RPMI7951 (cell line): ENCODE results near the gene FSTL3. TPM values are rescaled to one million over a fixed set of nuclear protein-coding genes. Genes with fewer than 3 reads are reported as not detected.
"Not testable (repeated sequence)": the region's sequence is repeated elsewhere in the genome, so short reads cannot be mapped to it uniquely, and the experiment has no call there.

Source experiments
- DNase-seq: peaks from one replicate; pipeline ENCODE4 v3.0.0-alpha.2; 2012; ENCODE audit warnings: low read depth
- total RNA-seq: library from RNA; depleted of rRNA; stranded (reverse); fragments of >200 nt; shearing (Covaris generic); gene quantifications from 2 replicates; pipeline ENCODE4 v1.2.3, GENCODE V29; 2014

The FSTL3 gene
- total RNA-seq, 1 experiment from 2014 or later: 4.4 TPM

- no peak for DNase-seq
These were observed 33.9 kb downstream of the FSTL3 start for GRCh38 chr19:709965-710571.

GRCh38 chr19:710767-711166, 34.6 kb downstream of the FSTL3 start:
- DNase-seq: no peak

DNA sequence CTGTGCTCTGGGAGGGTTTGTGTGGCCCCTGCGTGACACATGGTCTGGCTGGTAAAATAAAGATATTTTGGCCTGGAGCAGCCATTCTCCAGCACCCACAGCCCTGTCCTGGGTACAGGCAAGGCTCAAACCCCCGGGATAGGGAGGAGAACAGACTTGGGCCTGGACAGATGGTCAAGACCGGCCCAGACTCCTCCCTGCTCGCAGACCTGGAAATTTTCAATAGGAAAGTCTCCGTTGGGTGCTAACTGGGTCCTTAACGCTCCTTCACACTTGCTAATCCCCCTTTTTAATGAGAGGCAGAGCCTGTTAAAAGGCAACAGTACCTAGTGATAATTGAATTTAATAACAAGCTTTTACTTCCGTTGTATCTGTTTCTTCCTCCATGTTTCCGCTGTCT, 35.1 kb downstream of the FSTL3 start:
- no peak for DNase-seq

DNA sequence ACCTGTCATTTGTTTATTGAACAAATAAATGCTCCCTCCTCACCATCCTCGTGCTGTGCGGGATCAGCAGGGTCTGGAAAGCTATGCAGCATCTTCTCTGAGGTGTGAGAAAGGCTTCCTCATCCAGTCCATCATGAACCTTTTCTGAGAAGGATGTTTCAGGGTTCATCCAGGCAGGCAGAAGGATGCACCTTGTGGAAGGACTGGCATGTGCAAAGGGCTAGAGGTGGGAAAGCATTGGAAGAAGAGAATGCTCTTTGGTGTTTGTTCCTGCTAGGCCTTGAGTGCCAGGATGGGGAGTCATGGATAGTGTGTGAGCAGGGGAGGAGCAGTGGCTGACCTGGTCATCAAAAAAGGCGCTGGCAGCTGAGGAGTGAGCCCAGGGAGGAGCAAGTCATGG, 39.2 kb downstream of the FSTL3 start:
- no peak for DNase-seq

DNA sequence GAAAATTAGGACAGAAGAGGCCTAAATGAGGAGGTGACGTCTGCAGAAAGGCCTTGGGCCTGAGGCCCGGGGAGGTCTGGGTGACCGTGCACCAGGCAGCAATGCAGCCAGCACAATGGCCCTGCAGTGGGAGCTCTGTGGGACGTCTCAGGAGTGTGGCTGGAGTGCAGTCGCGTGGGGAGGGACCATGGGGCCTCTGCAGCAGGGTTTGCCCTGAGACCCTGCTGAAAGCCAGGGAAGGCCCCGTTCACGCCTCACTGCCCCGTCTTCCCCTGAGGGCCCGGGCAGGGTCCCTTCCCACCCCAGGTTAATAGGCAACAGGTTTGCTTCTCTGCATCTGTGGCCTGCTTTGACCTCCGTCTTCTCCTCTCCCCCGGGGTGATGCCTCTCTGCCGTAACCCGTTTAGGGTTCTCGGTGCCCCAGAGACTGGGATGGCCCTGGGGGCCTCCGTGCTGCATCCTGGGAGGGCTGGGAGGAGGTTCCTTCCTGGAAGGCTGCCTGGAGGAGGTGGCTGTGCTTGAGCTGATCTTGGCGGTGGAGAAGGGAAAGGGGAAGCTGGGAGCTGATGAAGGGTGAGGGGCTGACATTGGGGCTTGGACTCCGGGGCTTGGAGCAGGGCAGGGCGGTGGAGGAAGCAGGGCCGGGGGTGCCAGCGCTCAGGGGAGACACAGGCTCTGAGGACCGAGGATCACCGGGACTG, 42.2 kb downstream of the FSTL3 start:
- no peak for DNase-seq

DNA sequence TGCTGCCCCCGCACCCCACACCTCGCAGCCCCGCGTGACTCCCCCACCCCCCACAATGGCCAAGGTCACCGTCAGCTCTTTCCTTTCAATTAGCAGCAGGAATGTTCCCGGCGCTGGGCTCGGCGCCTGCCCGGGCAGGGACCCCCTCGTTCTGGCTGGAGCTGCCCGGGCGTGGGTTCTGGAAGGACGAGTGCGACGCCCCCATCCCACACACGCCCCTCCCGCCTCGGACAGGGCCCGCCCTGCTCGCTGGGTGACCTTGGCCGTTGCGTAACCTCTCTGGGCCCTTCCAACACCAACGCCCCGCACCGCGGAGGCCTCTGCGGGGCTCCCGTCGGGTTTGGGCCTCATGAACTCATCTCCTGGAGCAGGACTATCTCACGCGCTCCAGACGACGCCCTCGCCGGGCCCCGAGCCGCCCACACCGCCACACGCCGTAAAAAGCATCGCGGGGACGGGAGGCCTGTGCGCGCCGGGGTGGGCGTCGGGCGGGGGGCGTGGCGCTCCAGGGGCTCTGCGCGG, 42.9 kb downstream of the FSTL3 start:
- no peak for DNase-seq

DNA sequence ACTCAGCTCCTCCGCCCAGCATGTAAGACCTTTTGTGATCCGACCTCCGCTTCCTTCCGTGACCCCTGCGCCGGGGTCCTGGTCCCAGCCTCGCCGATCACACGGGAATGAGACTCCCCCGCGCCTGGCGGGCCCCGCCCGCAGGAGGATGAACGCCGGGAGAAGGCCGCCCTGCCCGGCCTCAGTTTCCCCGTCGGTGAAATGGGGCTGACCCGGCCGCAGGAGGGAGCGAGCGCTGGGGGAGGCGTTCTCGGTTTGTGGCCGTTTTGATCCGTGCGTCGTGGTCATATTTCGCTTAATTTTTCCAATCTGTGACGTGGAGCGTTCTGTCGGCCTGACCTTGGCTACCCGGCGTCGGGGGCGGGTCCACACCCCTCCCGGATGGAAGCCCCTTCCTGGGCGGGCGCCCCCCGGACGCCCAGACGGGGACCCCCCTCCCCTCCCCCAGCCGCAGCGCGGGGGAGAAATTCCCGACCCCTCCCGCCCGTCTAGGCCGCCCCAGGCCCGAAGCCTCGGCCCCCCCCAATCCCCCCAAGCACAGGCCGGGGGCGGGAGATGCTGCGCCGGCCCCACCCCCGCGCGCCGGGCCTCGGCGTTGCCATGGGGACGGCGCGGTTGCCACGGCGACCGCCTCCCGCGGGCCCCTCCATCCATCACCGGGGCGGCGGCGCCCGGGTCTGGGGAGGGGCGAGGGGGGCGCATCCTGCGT, 43.6 kb downstream of the FSTL3 start:
- DNase-seq: no peak

DNA sequence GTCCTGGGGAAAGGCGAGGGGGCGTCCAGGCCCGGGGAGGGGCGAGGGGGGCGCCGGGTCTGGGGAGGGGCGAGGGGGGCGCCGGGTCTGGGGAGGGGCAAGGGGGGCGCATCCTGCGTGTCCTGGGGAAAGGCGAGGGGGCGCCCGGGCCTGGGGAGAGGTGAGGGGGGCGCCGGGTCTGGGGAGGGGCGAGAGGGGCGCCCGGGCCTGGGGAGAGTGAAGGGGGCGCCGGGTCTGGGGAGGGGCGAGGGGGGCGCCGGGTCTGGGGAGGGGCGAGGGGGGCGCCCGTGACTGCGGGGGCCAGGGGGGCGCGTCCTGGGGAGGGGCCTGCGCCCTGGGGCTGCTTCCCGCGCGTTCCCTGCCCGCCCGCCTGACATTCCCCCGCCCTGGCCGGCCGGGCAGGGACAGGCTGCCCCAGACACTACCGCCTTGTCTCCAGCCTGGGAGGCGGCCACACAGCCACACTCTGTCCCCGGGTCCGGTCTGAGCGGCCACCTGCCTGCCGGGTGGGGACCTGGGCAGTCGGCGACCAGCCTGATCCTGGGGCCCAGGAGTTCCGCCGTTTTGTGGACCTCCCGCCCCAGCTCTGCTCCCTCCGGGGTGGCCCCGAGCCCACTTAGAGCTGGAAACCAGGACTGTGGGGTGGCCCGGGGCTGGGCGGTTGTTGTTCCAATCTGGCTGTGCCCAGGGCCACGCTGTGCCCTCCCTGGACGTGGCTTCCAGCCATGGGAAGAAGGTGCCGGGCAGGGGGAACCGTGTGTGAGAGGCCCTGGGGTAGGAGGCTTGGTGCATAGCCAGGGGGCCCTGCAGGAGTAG, 44.4 kb downstream of the FSTL3 start:
- DNase-seq: no peak

GRCh38 chr19:722553-723101, 46.4 kb downstream of the FSTL3 start:
- no peak for DNase-seq

DNA sequence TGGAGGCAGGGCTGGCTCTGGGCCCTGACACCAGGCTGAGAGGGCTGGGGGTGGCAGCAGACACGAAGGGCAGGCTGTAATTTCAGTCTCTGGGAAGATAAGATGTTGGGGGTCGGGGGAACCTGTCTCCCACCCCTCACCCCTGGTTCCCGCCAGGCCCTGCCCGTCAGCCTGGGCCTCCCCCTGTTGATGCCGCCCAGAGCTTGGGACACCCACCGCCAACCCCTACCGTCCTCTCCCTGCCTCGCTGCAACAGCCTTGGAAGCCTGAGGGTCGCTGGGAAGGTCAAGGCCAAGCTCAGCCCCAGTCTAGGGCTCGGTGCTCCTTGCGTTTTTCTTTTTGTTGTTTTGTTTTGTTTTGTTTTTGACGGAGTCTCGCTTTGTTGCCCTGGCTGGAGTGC, 47.1 kb downstream of the FSTL3 start:
- DNase-seq: no peak

DNA sequence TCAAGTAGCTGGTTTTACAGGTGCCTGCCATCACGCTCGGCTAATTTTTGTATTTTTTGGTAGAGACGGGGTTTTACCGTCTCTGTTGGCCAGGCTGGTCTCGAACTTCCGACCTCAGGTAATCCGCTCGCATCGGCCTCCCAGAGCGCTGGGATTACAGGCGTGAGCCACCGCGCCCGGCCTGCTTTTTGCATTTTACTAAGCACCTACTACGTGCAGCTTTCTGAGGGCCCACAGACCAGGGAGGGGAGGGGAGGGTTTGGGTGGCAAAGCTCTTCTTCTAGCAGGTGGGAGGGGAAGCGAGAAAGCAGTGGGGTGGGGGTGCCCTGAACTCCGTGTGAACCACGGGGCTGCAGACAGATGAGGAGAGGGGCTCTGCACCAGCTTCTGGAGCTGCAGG, 47.5 kb downstream of the FSTL3 start:
- DNase-seq: no peak

DNA sequence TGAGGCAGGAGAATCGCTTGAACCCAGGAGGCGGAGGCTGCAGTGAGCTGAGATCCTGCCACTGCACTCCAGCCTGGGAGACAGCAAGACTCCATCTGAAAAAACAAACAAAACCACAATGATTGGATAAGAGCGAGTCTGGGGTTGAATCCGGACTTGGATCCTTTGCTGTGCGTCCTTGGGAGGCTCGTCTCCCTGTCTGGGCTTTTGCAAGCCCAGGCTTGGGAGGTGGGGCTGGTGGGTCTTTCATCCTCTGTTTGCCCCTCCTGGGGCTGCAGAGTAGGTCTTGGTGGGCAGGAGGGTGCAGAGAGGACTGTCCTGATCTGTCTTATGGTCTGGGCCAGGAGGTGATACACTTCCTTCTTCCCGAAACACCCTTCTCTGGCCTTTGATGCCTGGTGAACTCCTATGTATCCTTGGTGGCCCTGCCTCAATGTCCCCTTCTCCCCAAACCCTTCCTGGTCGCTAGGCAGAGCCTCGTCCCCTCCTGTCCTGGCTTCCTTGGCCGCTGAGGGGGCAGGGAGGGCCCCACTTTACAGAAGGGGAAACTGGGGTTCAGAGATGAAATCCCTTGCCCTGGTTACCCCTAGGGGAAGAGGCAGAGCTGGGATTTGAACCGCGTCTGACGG, 49.4 kb downstream of the FSTL3 start:
- no peak for DNase-seq

DNA sequence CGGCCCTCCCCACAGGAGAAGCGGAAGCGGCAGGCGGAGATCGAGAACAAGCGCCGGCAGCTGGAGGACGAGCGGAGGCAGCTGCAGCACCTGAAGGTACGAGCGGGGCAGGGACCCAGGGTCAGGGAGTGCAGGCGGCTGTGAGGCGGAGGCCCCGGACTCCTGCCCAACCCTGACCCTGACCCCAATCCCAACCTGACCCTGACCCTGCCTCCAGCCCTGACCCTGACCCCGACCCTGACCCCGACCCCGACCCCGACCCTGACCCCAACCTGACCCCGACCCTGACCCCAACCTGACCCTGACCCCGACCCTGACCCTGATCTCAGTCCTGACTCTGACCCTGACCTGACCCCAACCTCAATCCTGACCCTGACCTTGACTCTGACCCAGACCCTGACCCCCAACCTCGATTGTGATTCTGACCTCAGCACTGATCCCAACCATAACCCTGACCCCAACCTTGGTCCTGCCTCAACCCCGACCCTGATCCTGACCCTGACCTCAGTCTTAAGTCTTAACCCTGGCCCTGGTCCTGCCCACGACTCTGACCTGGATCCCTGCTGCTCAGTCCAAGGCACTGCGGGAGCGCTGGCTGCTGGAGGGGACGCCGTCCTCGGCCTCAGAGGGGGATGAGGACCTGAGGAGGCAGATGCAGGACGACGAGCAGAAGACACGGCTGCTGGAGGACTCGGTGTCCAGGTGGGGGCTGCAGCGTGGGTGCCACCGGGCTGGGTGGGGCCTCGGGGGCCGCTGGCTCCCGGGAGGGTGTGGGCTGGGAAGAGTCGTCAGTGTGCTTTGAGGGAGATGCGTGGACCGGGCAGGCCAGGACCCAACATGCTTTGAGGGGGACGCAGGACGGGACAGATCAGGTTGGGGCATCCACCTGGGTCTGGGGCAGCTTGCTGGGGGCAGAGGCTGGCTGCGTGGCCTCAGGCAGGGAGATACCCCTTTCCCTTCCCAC, 51.1 kb downstream of the FSTL3 start:
- DNase-seq: no peak

- peak; percentile 72 for DNase-seq
These were observed 51.8 kb downstream of the FSTL3 start for GRCh38 chr19:728011-728410.

DNA sequence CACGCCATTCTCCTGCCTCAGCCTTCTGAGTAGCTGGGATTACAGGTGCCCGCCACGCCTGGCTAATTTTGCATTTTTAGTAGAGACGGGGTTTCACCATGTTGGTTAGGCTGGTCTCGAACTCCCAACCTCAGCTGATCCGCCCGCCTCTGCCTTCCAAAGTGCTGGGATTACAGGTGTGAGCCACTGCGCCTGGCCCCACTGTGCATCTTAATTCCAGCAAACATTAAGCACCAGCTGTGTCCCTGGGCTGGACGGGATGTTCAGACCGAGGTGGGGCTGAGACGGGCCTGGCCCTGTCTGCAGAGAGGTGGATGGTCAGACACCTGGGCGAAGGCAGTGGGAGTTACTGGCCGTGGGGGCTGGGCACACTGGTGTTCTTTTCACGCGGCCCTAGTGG, 53.4 kb downstream of the FSTL3 start:
- not testable (repeated sequence) for DNase-seq

GRCh38 chr19:729965-730668, 53.9 kb downstream of the FSTL3 start:
- DNase-seq: no peak

GRCh38 chr19:731000-731399, 54.8 kb downstream of the FSTL3 start:
- DNase-seq: no peak

GRCh38 chr19:732148-733069, 56.2 kb downstream of the FSTL3 start:
- DNase-seq: no peak
